ENCODE measurements around the gene YKT6. TPM values are rescaled to one million over a fixed set of nuclear protein-coding genes. Genes with fewer than 3 reads are reported as not detected.

The YKT6 gene
- total RNA-seq, 4 donors from 2014 or later, result 51.7 to 90.0 (median 60.2) TPM

DNA sequence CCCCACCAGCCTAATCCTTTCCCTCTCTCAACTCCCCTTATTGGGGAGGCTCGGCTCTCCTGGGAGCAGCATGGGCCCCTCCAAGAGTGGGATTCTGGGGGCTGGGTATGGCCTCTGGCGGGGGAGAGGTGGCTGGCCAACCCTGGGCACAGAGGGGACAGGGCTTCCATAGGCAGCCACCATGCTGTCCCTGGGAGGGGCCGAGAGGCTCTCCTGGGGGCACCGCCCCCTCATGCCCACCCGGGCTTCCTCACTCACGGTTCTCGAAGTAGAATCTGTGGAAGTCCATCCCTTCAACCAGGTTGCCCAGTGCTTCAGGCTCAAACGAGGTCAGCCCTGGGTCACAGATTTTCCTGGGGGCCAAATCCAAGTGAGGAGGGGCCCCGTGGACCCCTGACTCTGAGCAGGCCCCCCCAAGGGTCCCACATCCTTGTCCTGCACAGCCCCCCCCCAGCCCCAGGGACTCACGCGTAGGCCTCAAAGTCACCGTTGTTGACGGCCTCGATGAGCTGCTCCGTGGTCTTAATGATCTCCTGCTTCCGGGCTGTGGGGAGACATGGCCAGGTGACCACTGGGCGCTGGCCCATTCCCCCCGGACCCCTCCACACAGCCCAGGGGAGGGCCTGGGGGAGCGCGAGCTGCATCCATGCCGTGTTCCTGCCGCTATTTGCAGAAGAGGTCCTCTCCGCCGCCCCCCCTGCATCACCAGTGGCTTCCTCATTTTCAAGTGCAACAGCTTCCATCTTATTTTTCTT lies 19.8 kb downstream of the YKT6 start:
- DNase-seq, result peak in 1 of 2 donors; percentile 0
- Histone ChIP-seq H3K36me3 (no peaks in the 10 kb centered on the region), H3K4me3 (replicated peaks in 1 of 3) (no peak overlapping the region), H3K4me1 (peaks cover 0 to 6% of the 10 kb centered on the region in 2 donors), H3K27me3 (no peaks in the 10 kb centered on the region), H3K9me3 (no peaks in the 10 kb centered on the region), H3K27ac (no peak overlapping the region)
- intact Hi-C loops (cut with DNase I), result no loop called here
- TF ChIP-seq POLR2A (IDR thresholded peaks at IDR 0.05), result no peak
- TF ChIP-seq, protein P1, sequence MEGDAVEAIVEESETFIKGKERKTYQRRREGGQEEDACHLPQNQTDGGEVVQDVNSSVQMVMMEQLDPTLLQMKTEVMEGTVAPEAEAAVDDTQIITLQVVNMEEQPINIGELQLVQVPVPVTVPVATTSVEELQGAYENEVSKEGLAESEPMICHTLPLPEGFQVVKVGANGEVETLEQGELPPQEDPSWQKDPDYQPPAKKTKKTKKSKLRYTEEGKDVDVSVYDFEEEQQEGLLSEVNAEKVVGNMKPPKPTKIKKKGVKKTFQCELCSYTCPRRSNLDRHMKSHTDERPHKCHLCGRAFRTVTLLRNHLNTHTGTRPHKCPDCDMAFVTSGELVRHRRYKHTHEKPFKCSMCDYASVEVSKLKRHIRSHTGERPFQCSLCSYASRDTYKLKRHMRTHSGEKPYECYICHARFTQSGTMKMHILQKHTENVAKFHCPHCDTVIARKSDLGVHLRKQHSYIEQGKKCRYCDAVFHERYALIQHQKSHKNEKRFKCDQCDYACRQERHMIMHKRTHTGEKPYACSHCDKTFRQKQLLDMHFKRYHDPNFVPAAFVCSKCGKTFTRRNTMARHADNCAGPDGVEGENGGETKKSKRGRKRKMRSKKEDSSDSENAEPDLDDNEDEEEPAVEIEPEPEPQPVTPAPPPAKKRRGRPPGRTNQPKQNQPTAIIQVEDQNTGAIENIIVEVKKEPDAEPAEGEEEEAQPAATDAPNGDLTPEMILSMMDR (IDR thresholded peaks at IDR 0.05), result no peak
- 91 to 93% methylated on average over 17 to 22 of the region's 24 CpGs for WGBS, 2 donors

DNA sequence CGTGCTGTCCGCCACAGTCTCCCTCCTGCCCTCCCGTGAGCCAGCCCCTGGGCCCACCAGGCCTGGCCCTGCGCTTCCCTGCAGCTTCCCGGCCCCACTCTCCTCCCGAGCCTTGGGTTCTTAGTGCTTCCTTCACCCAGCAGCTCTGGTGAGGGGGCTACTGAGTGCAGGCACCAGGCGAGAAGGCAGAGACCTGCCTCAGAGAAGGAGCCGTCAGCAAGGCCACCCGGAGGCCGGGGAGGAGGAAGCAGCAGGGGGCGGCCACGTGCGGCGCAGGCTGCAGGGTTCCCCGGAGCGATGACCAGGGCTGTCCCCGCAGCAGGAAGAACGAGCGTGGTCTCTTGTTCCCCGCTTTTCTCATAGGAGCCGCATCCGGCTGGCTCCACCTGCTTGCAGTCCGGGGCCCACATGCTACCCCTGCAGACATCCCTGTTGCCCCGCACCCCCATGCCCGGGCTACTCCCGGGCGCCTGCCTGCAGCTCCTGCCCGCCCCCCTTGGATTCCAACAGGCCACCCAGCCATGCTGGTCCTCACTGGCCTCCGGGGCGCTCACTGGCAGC lies 20.5 kb downstream of the YKT6 start:
- Histone ChIP-seq H3K4me1 (no peaks in the 10 kb centered on the region), H3K27me3 (no peaks in the 10 kb centered on the region), H3K36me3 (no peaks in the 10 kb centered on the region), H3K4me3 (replicated peaks in 1 of 3) (peak overlapping the region in 1 of 3 donors; percentile 2), H3K9me3 (no peaks in the 10 kb centered on the region), H3K27ac (no peak overlapping the region)
- TF ChIP-seq POLR2A (IDR thresholded peaks at IDR 0.05), result no peak
- TF ChIP-seq, protein P1 (IDR thresholded peaks at IDR 0.05), result no peak
- intact Hi-C loops (cut with DNase I), result no loop called here
- no peak for DNase-seq
- 63 to 69% methylated on average over 18 to 27 of the region's 30 CpGs for WGBS, 2 donors

DNA sequence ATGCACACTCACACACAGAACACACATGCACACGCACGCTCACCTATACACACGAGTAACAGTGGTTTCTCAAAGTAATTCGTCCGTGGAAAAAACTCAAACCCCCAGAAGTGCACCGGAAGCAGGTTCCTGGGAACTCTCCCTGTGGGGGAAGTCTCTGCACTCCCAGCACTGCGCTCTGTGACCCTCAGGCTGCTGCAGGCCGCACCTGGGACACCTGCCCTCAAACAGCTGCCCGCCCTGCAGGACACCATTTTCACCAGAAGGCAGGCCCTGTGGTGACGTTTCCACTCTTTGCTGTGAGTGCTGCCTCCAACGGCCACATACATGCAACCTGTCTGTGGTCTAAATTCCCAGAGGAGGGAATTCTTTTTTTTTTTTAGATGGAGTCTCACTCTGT lies 21.3 kb downstream of the YKT6 start:
- intact Hi-C loops (cut with DNase I), result no loop called here
- H3K36me3 ChIP-seq, result no peaks in the 10 kb centered on the region
- no peak overlapping the region for H3K27ac ChIP-seq
- H3K27me3 ChIP-seq, result no peaks in the 10 kb centered on the region
- no peak overlapping the region for H3K4me3 ChIP-seq (replicated peaks in 1 of 3)
- no peaks in the 10 kb centered on the region for H3K9me3 ChIP-seq
- DNase-seq, result no peak
- 87 to 92% methylated on average over 11 of the region's 11 CpGs for WGBS, 2 donors
- TF ChIP-seq POLR2A (IDR thresholded peaks at IDR 0.05), result no peak
- TF ChIP-seq, protein P1 (IDR thresholded peaks at IDR 0.05), result no peak
- no peaks in the 10 kb centered on the region for H3K4me1 ChIP-seq

DNA sequence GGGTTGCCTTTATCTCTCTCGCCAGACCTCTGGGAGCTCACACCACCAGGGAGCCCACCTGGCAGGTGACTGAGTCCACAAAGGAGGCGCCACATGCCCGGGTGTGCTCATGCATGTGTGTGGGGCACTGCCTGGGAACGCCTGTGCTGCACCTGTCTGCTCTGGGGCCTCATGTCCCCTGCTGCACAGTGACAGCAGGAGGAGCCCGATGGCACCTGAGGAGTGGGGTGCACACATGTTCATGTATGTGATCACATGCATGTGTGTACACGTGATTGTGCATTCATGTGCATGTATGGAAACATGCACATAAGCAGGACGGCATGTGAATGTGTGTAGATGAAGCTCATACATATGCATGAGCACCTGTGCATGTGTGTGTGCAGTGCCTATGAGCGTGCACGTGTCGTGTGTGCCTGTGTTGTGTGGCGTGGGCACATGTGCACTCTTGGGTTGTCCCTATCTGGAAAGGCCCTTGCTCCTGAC lies 22.0 kb downstream of the YKT6 start:
- Histone ChIP-seq H3K4me3 (replicated peaks in 1 of 3) (no peak overlapping the region), H3K9me3 (no peaks in the 10 kb centered on the region), H3K27ac (no peak overlapping the region), H3K27me3 (no peaks in the 10 kb centered on the region), H3K36me3 (no peaks in the 10 kb centered on the region), H3K4me1 (no peaks in the 10 kb centered on the region)
- WGBS, 2 donors, result 89 to 94% methylated on average over 10 to 11 of the region's 11 CpGs
- TF ChIP-seq, protein P1 (IDR thresholded peaks at IDR 0.05), result no peak
- TF ChIP-seq POLR2A (IDR thresholded peaks at IDR 0.05), result no peak
- DNase-seq, result no peak
- intact Hi-C loops (cut with DNase I), result no loop called here

All from thyroid gland (tissue), 4 donors.